Ovary (tissue), 9 donors: ENCODE data around the gene HIKESHI. TPM values are rescaled to one million over a fixed set of nuclear protein-coding genes. Genes with fewer than 3 reads are reported as not detected.
"Not testable (repeated sequence)": the region's sequence is repeated elsewhere in the genome, so short reads cannot be mapped to it uniquely, and the experiment has no call there.

ENCODE experiments used
- DNase-seq, 5 donors: peaks; one replicate each; pipeline ENCODE4 v3.0.0-alpha.2; 2019 to 2020
- H3K27ac ChIP-seq, 2 donors: fragments of 200-600 bp; one replicate each; pipeline versions ENCODE4 v1.5.1 to v1.8.0; 2019 to 2022
- H3K27me3 ChIP-seq: fragments of 200-600 bp; one replicate; pipeline ENCODE4 v1.8.0; 2022
- H3K36me3 ChIP-seq: fragments of 200-600 bp; sonication (generic); one replicate; pipeline ENCODE4 v1.5.1; 2019
- H3K4me1 ChIP-seq: one replicate; pipeline ENCODE4 v1.8.1; 2013; ENCODE audit warnings: mild to moderate bottlenecking, moderate library complexity; ENCODE audit not compliant: insufficient read depth
- H3K4me3 ChIP-seq: fragments of 200-600 bp; sonication (generic); one replicate; pipeline ENCODE4 v1.5.1; 2017
- H3K9me3 ChIP-seq, 2 donors: fragments of 200-600 bp in 1 of 2; sonication (generic) in 1 of 2; one replicate each; pipeline versions ENCODE4 v1.5.1 to v1.8.1; 2013 to 2019; ENCODE audit warnings: mild to moderate bottlenecking in 1 of 2, moderate library complexity in 1 of 2
- EP300 ChIP-seq: sonication (generic); formaldehyde crosslinking; IDR thresholded peaks from one replicate; pipeline ENCODE4 v1.6.1; 2017; ENCODE audit warnings: antibody characterized with exemption
- POLR2A ChIP-seq: fragments of 450-650 bp; IDR thresholded peaks from one replicate; pipeline ENCODE4 v1.6.1; 2017; ENCODE audit warnings: antibody characterized with exemption, mild to moderate bottlenecking, moderate library complexity
- WGBS, 3 donors: extraction: QIAGEN DNeasy Blood & Tissue Kit in 1 of 3; methylation state at CpG; one replicate each; pipeline versions ENCODE4 v1.1.5 to v1.1.7; 2013 to 2017; 5-methylcytosine and 5-hydroxymethylcytosine counted together
- intact Hi-C, 4 donors: fragments of 100-400 bp; cut with DNase I; formaldehyde crosslinking; loops; one replicate each; pipeline versions ENCODE4 v1.11.0 to v1.15.1; 2022 to 2023
- polyA plus RNA-seq, 2 donors: library from polyadenylated mRNA; stranded (reverse); fragments of 200-250 nt in 1 of 2; fragments of 350-450 nt in 1 of 2; fragmentation: Illumina TruSeq in 1 of 2; extraction: RNeasy Lipid Tissue Mini Kit (QIAGEN cat#74804) in 1 of 2; gene quantifications; one replicate each; pipeline ENCODE4 v1.2.3, GENCODE V29; 2013 to 2014
- total RNA-seq, 7 donors: library from RNA; depleted of rRNA in 2 of 7; stranded (reverse); fragments of >200 nt in 2 of 7; fragmentation: NEBNext Ultra II Directional in 3 of 7; extraction: Animal tissue kit (Norgen Biotek cat#: 25700) in 3 of 7; gene quantifications; one replicate each; pipeline versions ENCODE4 v1.1.0 to v1.2.4, GENCODE V29; 2016 to 2023
- TF ChIP-seq, protein P1 (sequence below), 3 donors: fragments of 450-650 bp in 2 of 3; fragments of 200-600 bp in 1 of 3; IDR thresholded peaks; one replicate each; pipeline versions ENCODE4 v1.5.1 to v1.8.0; 2016 to 2022; ENCODE audit warnings: antibody characterized with exemption in 3 of 3, mild to moderate bottlenecking in 1 of 3
- donor health status: DM: no; HTN: no; CAD: no; lungs with moderate emphysema.
- donor health status: DM: no; HTN: no; CAD: no.
- donor health status: Bipolar disorder and iron deficiency.
- donor health status: DM: yes; HTN: yes; CAD: no.
- donor health status: DM: no; HTN: no; CAD: no.
- donor health status: DM: yes; HTN: yes; CAD: no.

The HIKESHI gene
- total and polyA plus RNA-seq, 9 donors, result 26.6 to 43.7 (median 30.5) TPM

- Histone ChIP-seq H3K9me3 (no peaks in the 10 kb centered on the region), H3K4me3 (no peak overlapping the region), H3K27ac (no peak overlapping the region), H3K4me1 (no peaks in the 10 kb centered on the region), H3K36me3 (no peaks in the 10 kb centered on the region), H3K27me3 (no peaks in the 10 kb centered on the region)
- intact Hi-C loops, result no loop called here
- 85 to 90% (median 86%) methylated on average over 3 of the region's 3 CpGs for WGBS, 3 donors
- no peak for DNase-seq
- TF ChIP-seq, protein P1, sequence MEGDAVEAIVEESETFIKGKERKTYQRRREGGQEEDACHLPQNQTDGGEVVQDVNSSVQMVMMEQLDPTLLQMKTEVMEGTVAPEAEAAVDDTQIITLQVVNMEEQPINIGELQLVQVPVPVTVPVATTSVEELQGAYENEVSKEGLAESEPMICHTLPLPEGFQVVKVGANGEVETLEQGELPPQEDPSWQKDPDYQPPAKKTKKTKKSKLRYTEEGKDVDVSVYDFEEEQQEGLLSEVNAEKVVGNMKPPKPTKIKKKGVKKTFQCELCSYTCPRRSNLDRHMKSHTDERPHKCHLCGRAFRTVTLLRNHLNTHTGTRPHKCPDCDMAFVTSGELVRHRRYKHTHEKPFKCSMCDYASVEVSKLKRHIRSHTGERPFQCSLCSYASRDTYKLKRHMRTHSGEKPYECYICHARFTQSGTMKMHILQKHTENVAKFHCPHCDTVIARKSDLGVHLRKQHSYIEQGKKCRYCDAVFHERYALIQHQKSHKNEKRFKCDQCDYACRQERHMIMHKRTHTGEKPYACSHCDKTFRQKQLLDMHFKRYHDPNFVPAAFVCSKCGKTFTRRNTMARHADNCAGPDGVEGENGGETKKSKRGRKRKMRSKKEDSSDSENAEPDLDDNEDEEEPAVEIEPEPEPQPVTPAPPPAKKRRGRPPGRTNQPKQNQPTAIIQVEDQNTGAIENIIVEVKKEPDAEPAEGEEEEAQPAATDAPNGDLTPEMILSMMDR (IDR thresholded peaks at IDR 0.05), result no peak
- no peak for TF ChIP-seq POLR2A
- TF ChIP-seq EP300, result no peak
These were observed 44.5 kb downstream of the HIKESHI start for GRCh38 chr11:86346513-86346912.

DNA sequence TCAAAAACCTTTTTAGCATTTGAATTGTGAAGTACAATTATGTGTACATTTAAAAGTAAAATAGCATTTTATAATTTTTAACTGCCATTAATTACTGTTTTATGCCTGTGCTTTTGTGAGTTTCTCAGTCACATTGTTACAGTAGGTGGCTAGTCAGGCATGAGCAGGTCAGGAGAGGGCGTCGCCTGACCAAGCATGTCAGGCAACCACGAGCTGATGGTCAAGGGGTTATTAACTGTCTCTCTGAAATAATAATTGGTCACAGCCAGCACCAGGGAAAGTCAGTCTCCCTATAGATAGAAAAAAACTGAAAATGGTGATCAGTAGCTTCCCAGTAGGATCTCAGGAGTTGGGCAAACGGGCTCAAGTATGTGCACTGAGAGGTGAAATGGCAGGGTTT, 53.2 kb downstream of the HIKESHI start:
- H3K4me3 ChIP-seq, result no peak overlapping the region
- DNase-seq, result no peak
- no peaks in the 10 kb centered on the region for H3K36me3 ChIP-seq
- intact Hi-C loops, result no loop called here
- H3K27me3 ChIP-seq, result no peaks in the 10 kb centered on the region
- no peak overlapping the region for H3K27ac ChIP-seq
- no peak for TF ChIP-seq EP300
- TF ChIP-seq, protein P1 (IDR thresholded peaks at IDR 0.05), result no peak
- TF ChIP-seq POLR2A, result no peak
- 73 to 78% (median 75%) methylated on average over 4 of the region's 4 CpGs for WGBS, 3 donors
- H3K9me3 ChIP-seq, result no peaks in the 10 kb centered on the region
- no peaks in the 10 kb centered on the region for H3K4me1 ChIP-seq

GRCh38 chr11:86357412-86357811, 55.4 kb downstream of the HIKESHI start:
- H3K4me3 ChIP-seq, H3K27me3 ChIP-seq, H3K27ac ChIP-seq, DNase-seq, H3K9me3 ChIP-seq, intact Hi-C loops, H3K36me3 ChIP-seq, H3K4me1 ChIP-seq: not testable (repeated sequence)
- 86 to 92% (median 89%) methylated on average over 4 of the region's 4 CpGs for WGBS, 3 donors

DNA sequence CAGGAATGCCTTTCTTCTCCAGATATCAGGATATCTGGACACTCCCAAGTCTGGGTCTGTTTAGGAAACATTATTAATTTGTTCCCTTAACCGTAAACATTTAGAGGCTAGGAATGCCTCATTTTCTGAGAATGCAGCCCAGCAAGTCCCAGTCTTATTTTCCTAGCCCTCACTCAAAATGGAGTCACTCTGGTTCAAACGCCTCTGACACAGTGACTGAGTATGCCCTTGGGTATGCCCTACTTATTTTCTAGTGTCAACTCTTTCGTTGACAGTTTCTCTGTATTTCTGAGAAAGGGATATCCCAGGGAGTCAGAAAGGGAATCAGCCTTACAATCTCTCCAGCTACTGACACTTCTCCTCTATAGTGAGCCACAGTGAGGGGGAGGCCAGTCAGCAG, 56.7 kb downstream of the HIKESHI start:
- Histone ChIP-seq H3K4me1 (no peaks in the 10 kb centered on the region), H3K36me3 (no peaks in the 10 kb centered on the region), H3K9me3 (no peaks in the 10 kb centered on the region), H3K27ac (no peak overlapping the region), H3K27me3 (no peaks in the 10 kb centered on the region), H3K4me3 (no peak overlapping the region)
- intact Hi-C loops, result no loop called here
- TF ChIP-seq, protein P1 (IDR thresholded peaks at IDR 0.05), result no peak
- no peak for TF ChIP-seq POLR2A
- TF ChIP-seq EP300, result no peak
- DNase-seq, result no peak
- 78 to 83% (median 83%) methylated on average over 3 of the region's 3 CpGs for WGBS, 3 donors

DNA sequence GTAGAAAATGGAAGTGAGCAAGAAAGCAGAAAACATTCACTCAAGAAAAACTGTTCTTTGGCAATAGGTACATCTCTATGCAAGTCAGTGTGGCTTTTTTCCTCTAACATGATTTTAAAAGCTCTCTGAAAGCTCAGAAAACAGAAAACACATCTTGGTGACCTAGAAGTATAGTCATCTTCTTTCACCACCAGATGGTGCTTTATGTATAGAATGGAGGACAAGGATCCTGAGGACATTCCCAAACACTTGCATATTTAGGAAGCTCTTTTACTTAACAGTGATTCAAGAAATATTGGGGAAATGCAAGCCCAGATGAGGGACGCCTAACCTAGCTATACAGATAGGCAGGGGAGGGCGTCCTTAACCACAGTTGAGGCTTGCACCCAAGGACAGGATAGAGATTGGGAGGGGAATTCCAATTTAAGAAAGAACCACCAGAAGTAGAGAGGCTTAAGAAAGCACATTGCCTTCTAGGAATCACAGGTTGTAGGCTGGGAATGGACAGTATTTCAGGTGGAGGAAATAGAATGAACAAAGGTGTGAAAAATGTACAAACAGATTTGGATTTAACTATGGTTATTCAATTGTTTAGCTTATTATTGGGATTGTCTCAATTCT, 58.8 kb downstream of the HIKESHI start:
- TF ChIP-seq POLR2A (no peak), EP300 (no peak)
- TF ChIP-seq, protein P1 (IDR thresholded peaks at IDR 0.05), result no peak
- no peak overlapping the region for H3K27ac ChIP-seq
- no peak for DNase-seq
- H3K27me3 ChIP-seq, result no peaks in the 10 kb centered on the region
- intact Hi-C loops, result no loop called here
- no peaks in the 10 kb centered on the region for H3K9me3 ChIP-seq
- no peak overlapping the region for H3K4me3 ChIP-seq
- H3K4me1 ChIP-seq, result no peaks in the 10 kb centered on the region
- whole genome bisulfite sequencing, 3 donors, result 41 to 52% (median 44%) methylated on average over 2 of the region's 2 CpGs
- no peaks in the 10 kb centered on the region for H3K36me3 ChIP-seq
